BLaER1 (cell line): ENCODE measurements around the gene IL17REL.

Experiments used
- H3K27ac ChIP-seq: shearing (Covaris generic); formaldehyde crosslinking; 2 replicates; pipeline ENCODE4 v1.8.1; 2022
- H3K27me3 ChIP-seq: shearing (Covaris generic); formaldehyde crosslinking; 2 replicates; pipeline ENCODE4 v1.8.1; 2022
- H3K36me3 ChIP-seq: shearing (Covaris generic); formaldehyde crosslinking; 2 replicates; pipeline ENCODE4 v1.8.1; 2022
- H3K4me1 ChIP-seq: shearing (Covaris generic); formaldehyde crosslinking; 2 replicates; pipeline ENCODE4 v1.8.1; 2022
- H3K4me2 ChIP-seq: shearing (Covaris generic); formaldehyde crosslinking; 2 replicates; pipeline ENCODE4 v1.8.1; 2022
- H3K4me3 ChIP-seq: shearing (Covaris generic); formaldehyde crosslinking; 2 replicates; pipeline ENCODE4 v1.8.1; 2022
- H3K9ac ChIP-seq: shearing (Covaris generic); formaldehyde crosslinking; 2 replicates; pipeline ENCODE4 v1.8.1; 2022
- H3K9me3 ChIP-seq: shearing (Covaris generic); formaldehyde crosslinking; 2 replicates; pipeline ENCODE4 v1.8.1; 2022
- H4K20me1 ChIP-seq: shearing (Covaris generic); formaldehyde crosslinking; 2 replicates; pipeline ENCODE4 v1.8.1; 2022
- Cebpa-rat ChIP-seq: shearing (Covaris generic); IDR thresholded peaks from 2 replicates; pipeline ENCODE4 v1.8.1; 2022

Gene IL17REL

GRCh38 chr22:49973018-49973961 lies 39.3 kb downstream of the IL17REL start:
- H4K20me1 ChIP-seq = peaks cover 33% of the 10 kb centered on the region
- peaks cover 43% of the 10 kb centered on the region for H3K4me1 ChIP-seq
- no peak overlapping the region for H3K4me3 ChIP-seq
- H3K27me3 ChIP-seq = peaks cover 21% of the 10 kb centered on the region
- H3K27ac ChIP-seq = no peak overlapping the region
- H3K4me2 ChIP-seq = no peak overlapping the region
- H3K36me3 ChIP-seq = no peaks in the 10 kb centered on the region
- H3K9me3 ChIP-seq = no peaks in the 10 kb centered on the region
- no peak overlapping the region for H3K9ac ChIP-seq
- no peak for TF ChIP-seq Cebpa-rat

- H3K4me2 ChIP-seq = peak overlapping the region; percentile 98
- no peak overlapping the region for H3K27ac ChIP-seq
- H3K9me3 ChIP-seq = no peaks in the 10 kb centered on the region
- H3K27me3 ChIP-seq = peaks cover 21% of the 10 kb centered on the region
- peaks cover 42% of the 10 kb centered on the region for H4K20me1 ChIP-seq
- H3K9ac ChIP-seq = no peak overlapping the region
- TF ChIP-seq Cebpa-rat = no peak
- peak overlapping the region; percentile 63; the same call in 1 of the 2 replicates for H3K4me3 ChIP-seq
- peaks cover 52% of the 10 kb centered on the region for H3K4me1 ChIP-seq
- H3K36me3 ChIP-seq = no peaks in the 10 kb centered on the region
These were observed 40.2 kb downstream of the IL17REL start for GRCh38 chr22:49972163-49973017.

GRCh38 chr22:49971232-49972162 lies 41.1 kb downstream of the IL17REL start:
- Histone ChIP-seq H3K27ac (peak overlapping the region; percentile 77), H3K4me3 (peak overlapping the region; percentile 63), H3K9ac (peak overlapping the region; percentile 70), H3K36me3 (no peaks in the 10 kb centered on the region), H4K20me1 (peaks cover 51% of the 10 kb centered on the region), H3K27me3 (peaks cover 21% of the 10 kb centered on the region), H3K4me1 (peaks cover 56% of the 10 kb centered on the region), H3K9me3 (no peaks in the 10 kb centered on the region), H3K4me2 (peak overlapping the region; percentile 98)
- TF ChIP-seq Cebpa-rat = no peak

GRCh38 chr22:49970528-49971231 lies 41.9 kb downstream of the IL17REL start:
- peak overlapping the region; percentile 77 for H3K27ac ChIP-seq

GRCh38 chr22:49969751-49970527 lies 42.6 kb downstream of the IL17REL start:
- peaks cover 59% of the 10 kb centered on the region for H3K4me1 ChIP-seq
- peak overlapping the region; percentile 98 for H3K4me2 ChIP-seq
- no peaks in the 10 kb centered on the region for H3K9me3 ChIP-seq
- H3K27ac ChIP-seq = no peak overlapping the region
- H3K36me3 ChIP-seq = 0 out of 2 replicates have a peak, but pooled peaks cover 4% of the 10 kb centered on the region
- no peak overlapping the region for H3K4me3 ChIP-seq
- no peak overlapping the region for H3K9ac ChIP-seq
- H3K27me3 ChIP-seq = peaks cover 21% of the 10 kb centered on the region
- peaks cover 67% of the 10 kb centered on the region for H4K20me1 ChIP-seq
- no peak for TF ChIP-seq Cebpa-rat

More at GRCh38 chr22:49970528-49971231, 41.9 kb downstream of the IL17REL start:
- peaks cover 59% of the 10 kb centered on the region for H4K20me1 ChIP-seq
- 0 out of 2 replicates have a peak, but pooled peaks cover under 1% of the 10 kb centered on the region for H3K36me3 ChIP-seq
- H3K4me3 ChIP-seq = peak overlapping the region; percentile 63
- no peaks in the 10 kb centered on the region for H3K9me3 ChIP-seq
- H3K9ac ChIP-seq = peak overlapping the region; percentile 70
- TF ChIP-seq Cebpa-rat = no peak
- peaks cover 21% of the 10 kb centered on the region for H3K27me3 ChIP-seq
- peak overlapping the region; percentile 98 for H3K4me2 ChIP-seq
- peaks cover 56% of the 10 kb centered on the region for H3K4me1 ChIP-seq

- Histone ChIP-seq H3K27ac (no peak overlapping the region), H3K36me3 (0 out of 2 replicates have a peak, but pooled peaks cover 10% of the 10 kb centered on the region), H3K4me3 (no peak overlapping the region), H4K20me1 (peaks cover 76% of the 10 kb centered on the region), H3K27me3 (peaks cover 21% of the 10 kb centered on the region), H3K4me1 (peaks cover 68% of the 10 kb centered on the region), H3K9me3 (no peaks in the 10 kb centered on the region), H3K4me2 (no peak overlapping the region), H3K9ac (no peak overlapping the region)
- no peak for TF ChIP-seq Cebpa-rat
These were observed 43.5 kb downstream of the IL17REL start for GRCh38 chr22:49968831-49969661.

- no peak overlapping the region for H3K27ac ChIP-seq
- H4K20me1 ChIP-seq = peaks cover 82% of the 10 kb centered on the region
- TF ChIP-seq Cebpa-rat = no peak
- H3K4me2 ChIP-seq = peak overlapping the region; percentile 100; the same call in 1 of the 2 replicates
- peaks cover 21% of the 10 kb centered on the region for H3K27me3 ChIP-seq
- peaks cover 17% of the 10 kb centered on the region for H3K36me3 ChIP-seq
- H3K9ac ChIP-seq = no peak overlapping the region
- no peak overlapping the region for H3K4me3 ChIP-seq
- no peaks in the 10 kb centered on the region for H3K9me3 ChIP-seq
- H3K4me1 ChIP-seq = peaks cover 74% of the 10 kb centered on the region
These were observed 44.2 kb downstream of the IL17REL start for GRCh38 chr22:49968313-49968830.
